ENCODE measurements around the gene SLC13A3.

GRCh38 chr20:46670585-46671584 lies 19.6 kb upstream of the SLC13A3 start:
- TF ChIP-seq CTCF (IDR thresholded peaks at IDR 0.05 in 4 of 5, conservative IDR thresholded peaks at IDR 0.05 in 1 of 5) (no peak), POLR2A (IDR thresholded peaks at IDR 0.05) (no peak)

Measured in gastrocnemius medialis (tissue), 4 donors.